ENCODE measurements around the gene FGF16.

GRCh38 chrX:77441479-77441878 lies 5.7 kb upstream of the FGF16 start:
- TF ChIP-seq CTCF (IDR thresholded peaks at IDR 0.05) (no peak), EP300 (IDR thresholded peaks at IDR 0.05) (no peak), POLR2A (IDR thresholded peaks at IDR 0.05; ENCODE audit: low read depth) (no peak)

Measured in esophagus muscularis mucosa (tissue), 4 donors.